SK-N-SH treated with all-trans-retinoic acid at 6 μM for 48 hours (cell line): ENCODE measurements around the gene ESAM.

Source experiments
- ESRRG ChIP-seq: fragments of 250-450 bp; sonication (Bioruptor Pico); IDR thresholded peaks from 2 replicates; pipeline ENCODE4 v1.6.1; 2021; ENCODE audit warnings: mild to moderate bottlenecking
- OSR1 ChIP-seq: fragments of 250-450 bp; sonication (Bioruptor Pico); IDR thresholded peaks from 2 replicates; pipeline ENCODE4 v1.8.0; 2022; ENCODE audit warnings: moderate library complexity, mild to moderate bottlenecking, inconsistent platforms
- RARB ChIP-seq: fragments of 250-450 bp; sonication (Bioruptor Pico); IDR thresholded peaks from 2 replicates; pipeline ENCODE4 v1.8.0; 2021; ENCODE audit warnings: mild to moderate bottlenecking, moderate library complexity
- ZC3H10 ChIP-seq: fragments of 250-450 bp; sonication (Bioruptor Pico); IDR thresholded peaks from 2 replicates; pipeline ENCODE4 v1.5.1; 2021; ENCODE audit warnings: mild to moderate bottlenecking, moderate library complexity
- ZNF565 ChIP-seq: fragments of 450-650 bp; formaldehyde crosslinking; conservative IDR thresholded peaks from 2 replicates; pipeline ENCODE4 v1.5.0; 2020; ENCODE audit warnings: low read depth, mild to moderate bottlenecking, moderate library complexity
- TF ChIP-seq, protein P1 (sequence below): fragments of 250-450 bp; sonication (Bioruptor Pico); IDR thresholded peaks from 2 replicates; pipeline ENCODE4 v1.5.1; 2020; ENCODE audit warnings: low read depth, mild to moderate bottlenecking, moderate library complexity
- TF ChIP-seq, protein P2 (sequence below): fragments of 250-450 bp; sonication (Bioruptor Pico); IDR thresholded peaks from 2 replicates; pipeline ENCODE4 v1.8.0; 2020; ENCODE audit warnings: mild to moderate bottlenecking, moderate library complexity, borderline replicate concordance

DNA sequence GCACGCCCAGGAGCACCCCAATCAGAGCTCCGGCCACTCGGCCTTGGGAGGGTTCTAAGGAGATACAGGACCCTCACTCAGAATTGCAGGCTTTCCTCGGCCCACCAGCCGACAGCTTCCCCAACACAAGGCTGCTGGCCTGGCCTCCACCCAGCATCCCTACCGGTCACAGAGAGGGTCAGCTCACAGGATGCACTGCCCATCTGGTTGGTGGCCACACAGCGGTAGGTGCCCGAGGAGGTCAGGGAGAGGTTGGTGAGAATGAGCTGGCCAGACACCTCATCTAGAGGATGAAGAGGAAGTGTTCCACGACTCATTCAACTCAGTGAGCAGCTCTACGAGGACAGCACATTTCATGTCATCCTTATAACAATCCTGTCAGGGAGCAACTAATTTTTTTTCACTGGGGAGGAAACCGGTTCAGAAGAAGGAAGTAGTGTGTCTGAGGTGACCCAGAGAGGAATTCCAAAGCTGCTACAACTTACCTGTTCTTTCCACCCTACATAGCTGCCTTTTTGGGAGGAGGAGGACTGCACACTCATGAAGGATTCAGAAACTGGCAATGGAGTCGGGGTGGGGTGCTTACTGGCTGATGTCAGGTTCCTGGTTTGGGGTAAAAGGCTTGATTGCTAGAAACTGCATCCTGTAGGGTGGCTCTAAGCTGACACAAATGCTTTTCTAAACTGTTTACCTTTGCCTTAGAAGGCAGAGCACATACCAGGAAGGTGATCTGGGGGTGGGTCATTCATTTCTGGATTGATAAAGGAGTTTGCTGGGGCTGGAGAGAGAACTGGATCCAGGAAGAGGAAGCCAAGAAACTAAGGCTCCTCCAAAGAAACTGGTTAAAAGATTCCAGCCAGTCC is 13.4 kb downstream of the ESAM start:
- TF ChIP-seq, protein P1, sequence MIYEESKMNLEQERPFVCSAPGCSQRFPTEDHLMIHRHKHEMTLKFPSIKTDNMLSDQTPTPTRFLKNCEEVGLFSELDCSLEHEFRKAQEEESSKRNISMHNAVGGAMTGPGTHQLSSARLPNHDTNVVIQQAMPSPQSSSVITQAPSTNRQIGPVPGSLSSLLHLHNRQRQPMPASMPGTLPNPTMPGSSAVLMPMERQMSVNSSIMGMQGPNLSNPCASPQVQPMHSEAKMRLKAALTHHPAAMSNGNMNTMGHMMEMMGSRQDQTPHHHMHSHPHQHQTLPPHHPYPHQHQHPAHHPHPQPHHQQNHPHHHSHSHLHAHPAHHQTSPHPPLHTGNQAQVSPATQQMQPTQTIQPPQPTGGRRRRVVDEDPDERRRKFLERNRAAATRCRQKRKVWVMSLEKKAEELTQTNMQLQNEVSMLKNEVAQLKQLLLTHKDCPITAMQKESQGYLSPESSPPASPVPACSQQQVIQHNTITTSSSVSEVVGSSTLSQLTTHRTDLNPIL: no peak
- TF ChIP-seq, protein P2, sequence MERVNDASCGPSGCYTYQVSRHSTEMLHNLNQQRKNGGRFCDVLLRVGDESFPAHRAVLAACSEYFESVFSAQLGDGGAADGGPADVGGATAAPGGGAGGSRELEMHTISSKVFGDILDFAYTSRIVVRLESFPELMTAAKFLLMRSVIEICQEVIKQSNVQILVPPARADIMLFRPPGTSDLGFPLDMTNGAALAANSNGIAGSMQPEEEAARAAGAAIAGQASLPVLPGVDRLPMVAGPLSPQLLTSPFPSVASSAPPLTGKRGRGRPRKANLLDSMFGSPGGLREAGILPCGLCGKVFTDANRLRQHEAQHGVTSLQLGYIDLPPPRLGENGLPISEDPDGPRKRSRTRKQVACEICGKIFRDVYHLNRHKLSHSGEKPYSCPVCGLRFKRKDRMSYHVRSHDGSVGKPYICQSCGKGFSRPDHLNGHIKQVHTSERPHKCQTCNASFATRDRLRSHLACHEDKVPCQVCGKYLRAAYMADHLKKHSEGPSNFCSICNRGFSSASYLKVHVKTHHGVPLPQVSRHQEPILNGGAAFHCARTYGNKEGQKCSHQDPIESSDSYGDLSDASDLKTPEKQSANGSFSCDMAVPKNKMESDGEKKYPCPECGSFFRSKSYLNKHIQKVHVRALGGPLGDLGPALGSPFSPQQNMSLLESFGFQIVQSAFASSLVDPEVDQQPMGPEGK (CRISPR knock-in tag): no peak
- TF ChIP-seq ZNF565 (CRISPR knock-in tag): no peak
- no peak for TF ChIP-seq RARB (CRISPR knock-in tag)
- TF ChIP-seq ZC3H10 (CRISPR knock-in tag): no peak
- no peak for TF ChIP-seq OSR1 (CRISPR knock-in tag)
- no peak for TF ChIP-seq ESRRG
